HEK293T (cell line): Measurements from ENCODE around the gene ANKH.

ENCODE experiments used
- CTCF ChIA-PET: fragments of 350-600 bp; formaldehyde crosslinking; extraction: SDS; loops from one replicate; lab custom pipeline; 2021; ENCODE audit warnings: antibody characterized with exemption, inconsistent platforms; lab: Yijun Ruan, JAX
- POLR2A ChIA-PET: fragments of 350-600 bp; formaldehyde crosslinking; extraction: SDS; loops from one replicate; lab custom pipeline; 2020; ENCODE audit warnings: antibody characterized with exemption, inconsistent platforms; lab: Yijun Ruan, JAX
- DNase-seq: peaks from one replicate; pipeline ENCODE4 v3.0.0; 2012; ENCODE audit warnings: mixed read lengths; ENCODE audit errors: extremely low spot score
- ARNT ChIP-seq: fragments of 450-650 bp; IDR thresholded peaks from 2 replicates; pipeline ENCODE4 v1.6.1; 2017; ENCODE audit warnings: mild to moderate bottlenecking
- BHLHE40 ChIP-seq: fragments of 450-650 bp; IDR thresholded peaks from 2 replicates; pipeline ENCODE4 v1.6.1; 2016; ENCODE audit warnings: mild to moderate bottlenecking, moderate library complexity, borderline replicate concordance
- CTBP1 ChIP-seq: fragments of 450-650 bp; IDR thresholded peaks from 2 replicates; pipeline ENCODE4 v1.6.1; 2016; ENCODE audit warnings: borderline replicate concordance
- ELF4 ChIP-seq: fragments of 450-650 bp; IDR thresholded peaks from 2 replicates; pipeline ENCODE4 v1.6.1; 2017; ENCODE audit warnings: antibody characterized with exemption
- FOXA1 ChIP-seq: fragments of 450-650 bp; IDR thresholded peaks from 2 replicates; pipeline ENCODE4 v1.6.1; 2016; ENCODE audit warnings: mild to moderate bottlenecking
- FOXK2 ChIP-seq: fragments of 450-650 bp; IDR thresholded peaks from 2 replicates; pipeline ENCODE4 v1.6.1; 2016; ENCODE audit warnings: mild to moderate bottlenecking
- FOXM1 ChIP-seq: fragments of 450-650 bp; IDR thresholded peaks from 2 replicates; pipeline ENCODE4 v1.6.1; 2017; ENCODE audit warnings: mild to moderate bottlenecking, borderline replicate concordance
- HDGF ChIP-seq: fragments of 450-650 bp; IDR thresholded peaks from 2 replicates; pipeline ENCODE4 v1.6.1; 2017; ENCODE audit warnings: antibody characterized with exemption, borderline replicate concordance
- L3MBTL2 ChIP-seq: fragments of 450-650 bp; conservative IDR thresholded peaks from 2 replicates; pipeline ENCODE4 v1.6.1; 2016; ENCODE audit warnings: mild to moderate bottlenecking
- LEF1 ChIP-seq: fragments of 450-650 bp; IDR thresholded peaks from 2 replicates; pipeline ENCODE4 v1.6.1; 2017; ENCODE audit warnings: mild to moderate bottlenecking, borderline replicate concordance
- NFRKB ChIP-seq: fragments of 450-650 bp; IDR thresholded peaks from 2 replicates; pipeline ENCODE4 v1.6.1; 2016; ENCODE audit warnings: mild to moderate bottlenecking, moderate library complexity
- SP1 ChIP-seq: fragments of 450-650 bp; IDR thresholded peaks from 2 replicates; pipeline ENCODE4 v1.6.1; 2017
- SUZ12 ChIP-seq: fragments of 450-650 bp; IDR thresholded peaks from 2 replicates; pipeline ENCODE4 v1.6.1; 2016; ENCODE audit warnings: mild to moderate bottlenecking
- TARDBP ChIP-seq: fragments of 450-650 bp; IDR thresholded peaks from 2 replicates; pipeline ENCODE4 v1.6.1; 2016
- ZNF384 ChIP-seq: fragments of 450-650 bp; IDR thresholded peaks from 2 replicates; pipeline ENCODE4 v1.6.1; 2016
- TF ChIP-seq, protein P1 (sequence below): fragments of 450-650 bp; IDR thresholded peaks from 2 replicates; pipeline ENCODE4 v1.6.1; 2016

Gene ANKH

DNA sequence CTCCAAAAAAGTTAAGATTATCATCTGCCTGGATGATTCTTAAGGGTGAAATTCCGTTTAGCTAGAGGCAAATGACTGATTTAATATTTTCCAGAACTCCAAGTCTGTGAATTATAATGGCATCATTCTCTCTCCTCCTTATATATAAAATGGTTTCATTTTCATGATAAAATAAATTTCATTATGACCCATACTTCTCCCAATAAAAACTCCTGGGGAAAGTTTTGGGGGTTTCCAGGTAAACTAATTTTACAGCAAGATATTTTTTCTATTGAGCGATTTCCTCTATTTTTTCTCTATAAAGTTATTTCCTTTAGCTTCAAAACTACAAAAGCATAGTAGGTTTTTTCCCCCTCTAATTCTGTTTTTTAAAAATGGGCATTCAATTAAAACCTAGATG, 214.7 kb downstream of the ANKH start:
- DNase-seq, result no peak
- ChIA-PET CTCF (interaction anchor here (1.3 kb wide), 1 partner anchor 8 kb away, joined by 6 read pairs; no protein-coding TSS in a partner anchor), POLR2A (no interaction called here)
- TF ChIP-seq SP1 (no peak), LEF1 (no peak), FOXM1 (no peak), BHLHE40 (no peak), ARNT (no peak), FOXK2 (no peak), HDGF (no peak), NFRKB (no peak), SUZ12 (no peak), ELF4 (no peak), L3MBTL2 (no peak), FOXA1 (no peak), ZNF384 (no peak), CTBP1 (no peak), TARDBP (no peak)
- TF ChIP-seq, protein P1, sequence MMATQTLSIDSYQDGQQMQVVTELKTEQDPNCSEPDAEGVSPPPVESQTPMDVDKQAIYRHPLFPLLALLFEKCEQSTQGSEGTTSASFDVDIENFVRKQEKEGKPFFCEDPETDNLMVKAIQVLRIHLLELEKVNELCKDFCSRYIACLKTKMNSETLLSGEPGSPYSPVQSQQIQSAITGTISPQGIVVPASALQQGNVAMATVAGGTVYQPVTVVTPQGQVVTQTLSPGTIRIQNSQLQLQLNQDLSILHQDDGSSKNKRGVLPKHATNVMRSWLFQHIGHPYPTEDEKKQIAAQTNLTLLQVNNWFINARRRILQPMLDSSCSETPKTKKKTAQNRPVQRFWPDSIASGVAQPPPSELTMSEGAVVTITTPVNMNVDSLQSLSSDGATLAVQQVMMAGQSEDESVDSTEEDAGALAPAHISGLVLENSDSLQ, result no peak

DNA sequence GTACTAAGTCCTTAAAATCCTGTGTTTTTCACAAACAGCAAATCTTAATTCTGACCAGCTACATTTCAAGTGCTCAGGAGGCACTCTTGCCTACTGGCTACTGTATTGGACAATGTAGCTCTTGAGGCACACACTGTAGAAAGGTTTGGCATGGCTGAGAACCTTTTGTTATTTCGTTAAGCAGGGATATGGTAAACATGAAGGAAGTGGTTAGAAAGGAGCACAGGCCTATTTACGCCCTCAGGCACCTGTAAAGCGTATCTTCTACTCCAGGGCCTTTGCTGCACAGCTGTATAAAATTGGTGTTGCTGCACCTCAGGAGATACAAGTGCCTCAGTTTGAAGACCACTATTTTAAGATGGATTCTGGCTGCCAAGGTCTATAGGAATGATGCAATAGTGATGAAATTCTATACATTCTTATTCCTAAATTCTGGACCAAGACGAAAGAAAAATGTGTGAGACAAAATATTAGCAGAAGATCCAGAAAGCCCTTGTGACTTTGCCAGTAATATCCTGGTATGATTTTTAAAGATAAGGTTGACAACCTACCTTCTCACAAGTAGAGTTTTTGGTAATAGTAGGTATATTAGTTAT, 216.3 kb downstream of the ANKH start:
- POLR2A ChIA-PET, result interaction anchor here (0.7 kb wide), 1 partner anchor 9 kb away, joined by 3 read pairs; the partner anchor contains the start of gene OTULIN
- no peak for DNase-seq
- CTCF ChIA-PET, result interaction anchor here (0.5 to 0.7 kb wide), 2 partner anchors 366 to 1680 kb away, joined by 3 to 5 read pairs; no protein-coding TSS in a partner anchor
- TF ChIP-seq SP1 (no peak), ARNT (no peak)
